ENCODE measurements around the gene HUS1.
"Not testable (repeated sequence)": the region's sequence is repeated elsewhere in the genome, so short reads cannot be mapped to it uniquely, and the experiment has no call there.

The HUS1 gene

DNA sequence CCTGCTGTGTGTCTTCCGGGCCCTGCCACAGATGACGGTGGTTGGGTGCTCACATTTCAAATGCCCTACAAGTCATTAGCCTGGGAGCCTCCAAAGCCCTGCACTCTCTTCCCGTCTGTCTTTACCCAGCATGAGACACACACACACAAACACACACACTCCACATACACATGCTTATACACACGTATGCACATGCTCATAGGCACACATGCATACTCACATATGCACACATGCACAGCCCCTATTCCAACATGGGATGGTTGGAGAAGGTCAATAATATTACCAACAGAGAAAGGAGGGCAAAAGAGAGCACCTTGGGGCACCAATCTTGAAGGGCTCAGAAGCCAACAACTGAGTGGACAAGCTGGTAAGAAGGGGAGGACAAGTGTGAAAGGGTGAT is 30.5 kb upstream of the HUS1 start:
- no peak for TF ChIP-seq CTCF (IDR thresholded peaks at IDR 0.05; ENCODE audit: borderline replicate concordance, insufficient read depth, low read depth, low read length)

GRCh38 chr7:48009257-48009656 is 29.8 kb upstream of the HUS1 start:
- no peak for TF ChIP-seq CTCF (IDR thresholded peaks at IDR 0.05; ENCODE audit: borderline replicate concordance, insufficient read depth, low read depth, low read length)
- no peak overlapping the region for H3K4me3 ChIP-seq (ENCODE audit: low read depth, low read length)

More for the DNA sequence above, 30.5 kb upstream of the HUS1 start:
- no peak overlapping the region for H3K4me3 ChIP-seq (ENCODE audit: low read depth, low read length)

- TF ChIP-seq CTCF (IDR thresholded peaks at IDR 0.05; ENCODE audit: borderline replicate concordance, insufficient read depth, low read depth, low read length): no peak
- no peak overlapping the region for H3K4me3 ChIP-seq (ENCODE audit: low read depth, low read length)
Measured at GRCh38 chr7:48006866-48007265, 27.5 kb upstream of the HUS1 start.

DNA sequence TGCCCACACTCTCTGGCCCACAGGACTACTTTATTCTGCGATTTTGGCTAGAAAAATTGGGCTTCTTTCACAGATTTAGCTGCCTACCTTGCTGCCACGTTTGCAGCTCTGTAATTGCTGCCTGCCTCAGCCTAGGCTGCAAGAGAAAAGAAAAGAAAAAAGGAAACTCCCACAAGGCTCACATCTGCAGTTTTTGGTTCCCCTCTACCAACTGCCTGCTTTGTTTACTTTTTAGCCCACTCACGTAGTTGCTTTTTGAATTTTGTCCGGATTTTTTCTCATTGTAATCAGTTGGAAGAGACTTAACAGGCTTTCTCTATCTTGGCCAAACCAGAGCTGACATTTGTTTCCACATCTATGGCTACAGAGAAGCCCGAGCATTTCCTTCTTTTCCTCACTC is 25.2 kb upstream of the HUS1 start:
- H3K4me3 ChIP-seq (ENCODE audit: low read depth, low read length): no peak overlapping the region

DNA sequence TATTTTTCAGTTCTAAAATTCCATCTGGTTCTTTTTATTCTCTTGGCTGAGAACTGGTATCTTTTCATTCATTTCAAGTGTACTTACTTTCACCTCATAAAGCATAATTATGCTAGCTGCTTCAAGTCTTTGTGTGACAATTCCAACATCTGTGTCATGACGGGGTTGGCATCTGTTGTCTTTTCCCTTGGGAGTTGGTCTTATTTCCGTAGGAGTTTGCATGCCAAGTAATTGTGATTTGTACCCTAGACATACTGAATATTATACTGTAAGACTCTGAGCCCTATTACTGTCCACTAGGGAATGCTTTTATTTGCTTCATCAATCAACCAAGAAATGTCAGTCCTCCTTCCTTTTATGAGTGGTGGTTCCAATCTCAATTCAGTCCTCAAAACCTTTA is 24.6 kb upstream of the HUS1 start:
- no peak overlapping the region for H3K4me3 ChIP-seq (ENCODE audit: low read depth, low read length)
- TF ChIP-seq CTCF (IDR thresholded peaks at IDR 0.05; ENCODE audit: borderline replicate concordance, insufficient read depth, low read depth, low read length): no peak

More for the DNA sequence above, 25.2 kb upstream of the HUS1 start:
- no peak for TF ChIP-seq CTCF (IDR thresholded peaks at IDR 0.05; ENCODE audit: borderline replicate concordance, insufficient read depth, low read depth, low read length)

GRCh38 chr7:48000164-48000563 is 20.7 kb upstream of the HUS1 start:
- H3K4me3 ChIP-seq (ENCODE audit: low read depth, low read length): not testable (repeated sequence)

DNA sequence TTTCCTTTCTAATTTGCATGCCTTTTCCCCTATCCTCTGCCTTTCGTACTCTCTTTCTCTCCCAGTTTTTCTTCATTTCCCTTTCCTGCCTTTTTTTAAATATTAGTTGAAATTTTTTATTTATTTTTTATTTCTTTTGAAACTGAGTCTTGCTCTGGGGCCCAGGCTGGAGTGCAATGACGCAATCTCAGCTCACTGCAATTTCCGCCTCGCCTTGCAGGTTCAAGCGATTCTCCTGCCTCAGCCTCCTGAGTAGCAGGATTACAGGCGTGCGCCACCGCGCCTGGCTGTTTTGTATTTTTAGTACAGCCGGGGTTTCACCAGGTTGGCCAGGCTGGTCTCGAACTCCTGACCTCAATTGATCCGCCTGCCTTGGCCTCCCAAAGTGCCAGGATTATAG is 20.0 kb upstream of the HUS1 start:
- no peak overlapping the region for H3K4me3 ChIP-seq (ENCODE audit: low read depth, low read length)
- TF ChIP-seq CTCF (IDR thresholded peaks at IDR 0.05; ENCODE audit: borderline replicate concordance, insufficient read depth, low read depth, low read length): no peak

DNA sequence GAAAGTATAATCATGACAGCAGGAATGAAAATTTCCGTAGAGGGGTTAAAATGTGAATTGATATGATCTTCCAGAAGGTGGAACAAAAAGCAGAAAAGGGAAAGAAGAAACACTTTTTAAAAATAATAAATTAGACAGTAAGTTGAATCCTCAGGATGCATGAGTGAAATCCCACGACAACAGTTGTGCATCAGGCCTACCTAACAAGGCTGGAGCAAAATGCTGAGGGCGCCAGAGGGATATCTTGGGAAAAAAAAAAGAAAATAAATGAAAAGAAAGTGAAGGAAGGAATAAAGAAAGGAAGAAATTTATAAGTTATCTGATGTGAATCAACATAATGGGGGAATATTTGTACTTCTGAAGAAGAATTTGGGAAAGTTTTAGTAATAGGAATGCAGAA is 13.0 kb upstream of the HUS1 start:
- no peak for TF ChIP-seq CTCF (IDR thresholded peaks at IDR 0.05; ENCODE audit: borderline replicate concordance, insufficient read depth, low read depth, low read length)
- H3K4me3 ChIP-seq (ENCODE audit: low read depth, low read length): no peak overlapping the region
